HepG2 (cell line): ENCODE data around the gene ZNF22. TPM values are rescaled to one million over a fixed set of nuclear protein-coding genes. Genes with fewer than 3 reads are reported as not detected.

Experiments
- ATF7 ChIP-seq, 2 experiments: fragments of 450-650 bp in 1 of 2; sonication (generic) in 1 of 2; formaldehyde crosslinking in 1 of 2; IDR thresholded peaks; 2 replicates each; pipeline versions ENCODE4 v1.4.0 to v1.6.1; 2016 to 2020; ENCODE audit warnings: antibody characterized with exemption in 1 of 2, mild to moderate bottlenecking in 1 of 2, missing genetic modification reagents in 1 of 2
- BHLHE40 ChIP-seq: IDR thresholded peaks from 2 replicates; pipeline ENCODE4 v1.6.1; 2011; ENCODE audit warnings: low read length, improper control_type of control experiment
- HOMEZ ChIP-seq: IDR thresholded peaks from 2 replicates; pipeline ENCODE4 v1.6.1; 2016; ENCODE audit warnings: low read depth
- NFATC3 ChIP-seq: sonication (generic); formaldehyde crosslinking; IDR thresholded peaks from 2 replicates; pipeline ENCODE4 v1.5.1; 2020; ENCODE audit warnings: mild to moderate bottlenecking, missing genetic modification reagents
- NR2F1 ChIP-seq, 2 experiments: fragments of 450-650 bp in 1 of 2; formaldehyde crosslinking in 1 of 2; IDR thresholded peaks; 2 replicates each; pipeline versions ENCODE4 v1.5.0 to v1.6.1; 2016 to 2020; ENCODE audit warnings: mild to moderate bottlenecking in 1 of 2, missing compliant biosample characterization in 1 of 2, missing genetic modification reagents in 1 of 2, moderate library complexity in 1 of 2
- SALL1 ChIP-seq: sonication (generic); formaldehyde crosslinking; IDR thresholded peaks from 2 replicates; pipeline ENCODE4 v1.8.0; 2022; ENCODE audit warnings: mild to moderate bottlenecking, missing genetic modification reagents
- TAF1 ChIP-seq: sonication (generic); formaldehyde crosslinking; IDR thresholded peaks from 2 replicates; pipeline ENCODE4 v1.4.0; 2020; ENCODE audit warnings: missing genetic modification reagents
- TBP ChIP-seq: sonication (generic); formaldehyde crosslinking; IDR thresholded peaks from 2 replicates; pipeline ENCODE4 v1.5.0; 2020; ENCODE audit warnings: missing genetic modification reagents
- UBTF ChIP-seq: sonication (generic); formaldehyde crosslinking; IDR thresholded peaks from 2 replicates; pipeline ENCODE4 v1.4.0; 2020; ENCODE audit warnings: mild to moderate bottlenecking, missing genetic modification reagents
- XRCC5 ChIP-seq: fragments of 200-400 bp; formaldehyde crosslinking; optimal IDR thresholded peaks from 2 replicates; pipeline ENCODE3; 2017; ENCODE audit warnings: mild to moderate bottlenecking, low read length
- YY1 ChIP-seq: IDR thresholded peaks from 2 replicates; pipeline ENCODE4 v1.6.1; 2011; ENCODE audit warnings: low read length, low read depth, moderate library complexity, mild to moderate bottlenecking; ENCODE audit not compliant: insufficient read depth, insufficient replicate concordance
- ZNF24 ChIP-seq: fragments of 450-650 bp; IDR thresholded peaks from 2 replicates; pipeline ENCODE4 v1.6.1; 2017; ENCODE audit warnings: antibody characterized with exemption, mild to moderate bottlenecking
- ZNF431 ChIP-seq: sonication (generic); formaldehyde crosslinking; IDR thresholded peaks from 2 replicates; pipeline ENCODE4 v1.9.0; 2022; ENCODE audit warnings: missing genetic modification reagents, low read depth, mild to moderate bottlenecking, borderline replicate concordance
- ZNF556 ChIP-seq: sonication (generic); formaldehyde crosslinking; IDR thresholded peaks from 2 replicates; pipeline ENCODE4 v1.4.0; 2020; ENCODE audit warnings: mild to moderate bottlenecking, missing genetic modification reagents, borderline replicate concordance
- polyA plus RNA-seq, 8 experiments: library from polyadenylated mRNA; depleted of rRNA in 3 of 8; stranded (reverse) in 7 of 8; unstranded in 1 of 8; fragments of >200 nt; fragmentation: Illumina TruSeq in 4 of 8; extraction: Trizol in 4 of 8; gene quantifications; 2 replicates each; pipeline versions ENCODE4 v1.2.1 to v1.2.3, GENCODE V29; 2011 to 2016; ENCODE audit warnings: low read depth in 4 of 8, missing spikeins in 1 of 8, mixed read lengths in 1 of 8; ENCODE audit not compliant: insufficient read depth in 1 of 8
- total RNA-seq, 5 experiments: library from RNA; depleted of rRNA; stranded (reverse); fragments of >200 nt; fragmentation: Illumina TruSeq; extraction: Trizol; gene quantifications; 2 replicates each; pipeline ENCODE4 v1.2.3, GENCODE V29; 2016; ENCODE audit warnings: low read depth in 1 of 5
- TF ChIP-seq, protein P1 (sequence below), 2 experiments: sonication (generic) in 1 of 2; formaldehyde crosslinking in 1 of 2; IDR thresholded peaks; 2 replicates each; pipeline versions ENCODE4 v1.4.0 to v1.6.1; 2016 to 2020; ENCODE audit warnings: borderline replicate concordance in 1 of 2, low read depth in 1 of 2, mild to moderate bottlenecking in 1 of 2, missing genetic modification reagents in 1 of 2
- TF ChIP-seq, protein P2 (sequence below): sonication (generic); formaldehyde crosslinking; IDR thresholded peaks from 2 replicates; pipeline ENCODE4 v1.5.1; 2020; ENCODE audit warnings: missing genetic modification reagents, mild to moderate bottlenecking, borderline replicate concordance

ZNF22 gene
- total and polyA plus RNA-seq, 2 of the 13 experiments (the other 11 are each of a cell fraction or from before 2014, with no cell fraction given), result 0.40 to 1.3 TPM

GRCh38 chr10:44980309-44981171 lies 20.2 kb upstream of the ZNF22 start (continued):
- TF ChIP-seq, protein P1, sequence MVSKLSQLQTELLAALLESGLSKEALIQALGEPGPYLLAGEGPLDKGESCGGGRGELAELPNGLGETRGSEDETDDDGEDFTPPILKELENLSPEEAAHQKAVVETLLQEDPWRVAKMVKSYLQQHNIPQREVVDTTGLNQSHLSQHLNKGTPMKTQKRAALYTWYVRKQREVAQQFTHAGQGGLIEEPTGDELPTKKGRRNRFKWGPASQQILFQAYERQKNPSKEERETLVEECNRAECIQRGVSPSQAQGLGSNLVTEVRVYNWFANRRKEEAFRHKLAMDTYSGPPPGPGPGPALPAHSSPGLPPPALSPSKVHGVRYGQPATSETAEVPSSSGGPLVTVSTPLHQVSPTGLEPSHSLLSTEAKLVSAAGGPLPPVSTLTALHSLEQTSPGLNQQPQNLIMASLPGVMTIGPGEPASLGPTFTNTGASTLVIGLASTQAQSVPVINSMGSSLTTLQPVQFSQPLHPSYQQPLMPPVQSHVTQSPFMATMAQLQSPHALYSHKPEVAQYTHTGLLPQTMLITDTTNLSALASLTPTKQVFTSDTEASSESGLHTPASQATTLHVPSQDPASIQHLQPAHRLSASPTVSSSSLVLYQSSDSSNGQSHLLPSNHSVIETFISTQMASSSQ (IDR thresholded peaks at IDR 0.05; ENCODE audit: low read depth), result peak; percentile 51; the same call in 1 of the 2 replicates
- TF ChIP-seq, protein P1 (CRISPR knock-in tag; IDR thresholded peaks at IDR 0.05; ENCODE audit: borderline replicate concordance), result peak; percentile 82; the same call in 1 of the 2 replicates
- TF ChIP-seq YY1 (no peak), UBTF (CRISPR knock-in tag) (0 out of 2 replicates have a peak, but pooled peaks have one; percentile 44), XRCC5 (peak; percentile 26), ZNF556 (CRISPR knock-in tag) (no peak; the same call in 1 of the 2 replicates), NFATC3 (CRISPR knock-in tag) (no peak), SALL1 (CRISPR knock-in tag) (peak; percentile 97), TAF1 (CRISPR knock-in tag) (peak; percentile 50; the same call in 1 of the 2 replicates), ZNF431 (CRISPR knock-in tag) (peak; percentile 69; the same call in 1 of the 2 replicates), ATF7 (IDR thresholded peaks at IDR 0.05) (no peak), ATF7 (CRISPR knock-in tag; IDR thresholded peaks at IDR 0.05) (no peak; the same call in 1 of the 2 replicates), HOMEZ (CRISPR knock-in tag) (peak; percentile 22; the same call in 1 of the 2 replicates), TBP (CRISPR knock-in tag) (no peak), NR2F1 (CRISPR knock-in tag; IDR thresholded peaks at IDR 0.05) (peak; percentile 59 to 86; a peak in 3 of 4 replicates), ZNF24 (no peak), BHLHE40 (no peak)
- TF ChIP-seq, protein P2, sequence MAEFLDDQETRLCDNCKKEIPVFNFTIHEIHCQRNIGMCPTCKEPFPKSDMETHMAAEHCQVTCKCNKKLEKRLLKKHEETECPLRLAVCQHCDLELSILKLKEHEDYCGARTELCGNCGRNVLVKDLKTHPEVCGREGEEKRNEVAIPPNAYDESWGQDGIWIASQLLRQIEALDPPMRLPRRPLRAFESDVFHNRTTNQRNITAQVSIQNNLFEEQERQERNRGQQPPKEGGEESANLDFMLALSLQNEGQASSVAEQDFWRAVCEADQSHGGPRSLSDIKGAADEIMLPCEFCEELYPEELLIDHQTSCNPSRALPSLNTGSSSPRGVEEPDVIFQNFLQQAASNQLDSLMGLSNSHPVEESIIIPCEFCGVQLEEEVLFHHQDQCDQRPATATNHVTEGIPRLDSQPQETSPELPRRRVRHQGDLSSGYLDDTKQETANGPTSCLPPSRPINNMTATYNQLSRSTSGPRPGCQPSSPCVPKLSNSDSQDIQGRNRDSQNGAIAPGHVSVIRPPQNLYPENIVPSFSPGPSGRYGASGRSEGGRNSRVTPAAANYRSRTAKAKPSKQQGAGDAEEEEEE, result peak; percentile 76; the same call in 1 of the 2 replicates
